ENCODE results near the gene BCL2L15. TPM values are rescaled to one million over a fixed set of nuclear protein-coding genes. Genes with fewer than 3 reads are reported as not detected.
"Not testable (repeated sequence)": the region's sequence is repeated elsewhere in the genome, so short reads cannot be mapped to it uniquely, and the experiment has no call there.

Gene BCL2L15
- total RNA-seq, 1 experiment from 2014 or later = not detected

- DNase-seq (ENCODE audit: low read depth) = peak; percentile 96
These were observed 15.7 kb downstream of the BCL2L15 start, which contains the start of gene PTPN22 for GRCh38 chr1:113871597-113872113. Gene PTPN22, minus strand, starts transcription at chr1:113871712.

GRCh38 chr1:113870778-113871177, 16.6 kb downstream of the BCL2L15 start:
- no peak for DNase-seq (ENCODE audit: low read depth)

- peak; percentile 87 for DNase-seq (ENCODE audit: low read depth)
These were observed 18.8 kb downstream of the BCL2L15 start for GRCh38 chr1:113868387-113869083.

- DNase-seq (ENCODE audit: low read depth) = no peak
These were observed 25.7 kb downstream of the BCL2L15 start for GRCh38 chr1:113861641-113862040.

GRCh38 chr1:113860891-113861290, 26.5 kb downstream of the BCL2L15 start:
- DNase-seq (ENCODE audit: low read depth) = peak; percentile 83

GRCh38 chr1:113859478-113860175, 27.8 kb downstream of the BCL2L15 start:
- no peak for DNase-seq (ENCODE audit: low read depth)

- DNase-seq (ENCODE audit: low read depth) = no peak
These were observed 28.4 kb downstream of the BCL2L15 start for GRCh38 chr1:113858982-113859381.

- no peak for DNase-seq (ENCODE audit: low read depth)
These were observed 29.0 kb downstream of the BCL2L15 start for GRCh38 chr1:113858418-113858817.

GRCh38 chr1:113857776-113858175, 29.6 kb downstream of the BCL2L15 start:
- no peak for DNase-seq (ENCODE audit: low read depth)

GRCh38 chr1:113856401-113856790, 31.0 kb downstream of the BCL2L15 start:
- no peak for DNase-seq (ENCODE audit: low read depth)

GRCh38 chr1:113855630-113856400, 31.6 kb downstream of the BCL2L15 start:
- DNase-seq (ENCODE audit: low read depth) = peak; percentile 13

- no peak for DNase-seq (ENCODE audit: low read depth)
These were observed 33.1 kb downstream of the BCL2L15 start for GRCh38 chr1:113854234-113854633.

GRCh38 chr1:113852694-113853093, 34.7 kb downstream of the BCL2L15 start:
- DNase-seq (ENCODE audit: low read depth) = not testable (repeated sequence)

- DNase-seq (ENCODE audit: low read depth) = no peak
These were observed 37.1 kb downstream of the BCL2L15 start for GRCh38 chr1:113850127-113850796.

GRCh38 chr1:113849072-113849471, 38.3 kb downstream of the BCL2L15 start:
- DNase-seq (ENCODE audit: low read depth) = no peak

- no peak for DNase-seq (ENCODE audit: low read depth)
These were observed 40.9 kb downstream of the BCL2L15 start for GRCh38 chr1:113846391-113847035.

- no peak for DNase-seq (ENCODE audit: low read depth)
These were observed 50.8 kb downstream of the BCL2L15 start for GRCh38 chr1:113836534-113836933.

- DNase-seq (ENCODE audit: low read depth) = peak; percentile 63
These were observed 51.6 kb downstream of the BCL2L15 start for GRCh38 chr1:113835686-113836290.

- peak; percentile 15 for DNase-seq (ENCODE audit: low read depth)
These were observed 52.7 kb downstream of the BCL2L15 start for GRCh38 chr1:113834716-113835115.

Data from M059J (cell line).